ENCODE results near the gene TMEM212. TPM values are rescaled to one million over a fixed set of nuclear protein-coding genes. Genes with fewer than 3 reads are reported as not detected.

Gene TMEM212
- total and polyA plus RNA-seq, 9 of the 15 experiments (the other 6 are each of a cell fraction or from before 2014, with no cell fraction given): not detected

DNA sequence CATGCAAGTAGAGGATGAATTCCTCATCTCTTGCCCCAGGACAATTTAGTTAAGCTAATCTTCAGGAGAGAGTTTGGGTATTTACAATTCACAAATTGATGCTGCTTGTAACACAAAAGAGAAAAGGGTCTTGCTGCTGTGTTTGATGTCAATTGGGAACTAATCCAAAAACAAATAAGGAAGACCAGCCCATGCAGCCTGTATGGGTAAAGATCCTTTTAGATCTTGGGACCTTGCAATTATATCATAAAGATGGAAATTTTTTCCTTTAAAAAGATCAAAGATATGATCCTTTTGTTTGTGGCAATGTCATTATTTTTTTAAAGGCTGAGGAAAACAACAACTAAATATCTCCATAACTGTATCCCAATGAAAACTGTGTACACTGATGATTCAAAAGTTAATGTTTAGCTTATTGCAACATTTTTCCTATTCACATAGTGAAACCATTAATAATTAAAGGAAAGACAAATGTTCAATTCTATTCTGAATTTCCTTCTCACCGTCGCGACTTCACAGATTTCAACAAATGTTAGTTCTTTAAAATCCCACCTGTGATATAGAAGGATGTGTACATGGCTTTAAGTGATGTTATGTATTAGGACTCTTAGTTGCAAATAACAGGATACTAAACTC, 40.2 kb downstream of the TMEM212 start:
- H3K9ac ChIP-seq (ENCODE audit: insufficient read depth in 1 of 2, low read depth in 2 of 2, low read length in 2 of 2): no peak overlapping the region
- CTCF ChIA-PET (ENCODE audit: low intra/inter-chr PET ratio): no interaction called here

DNA sequence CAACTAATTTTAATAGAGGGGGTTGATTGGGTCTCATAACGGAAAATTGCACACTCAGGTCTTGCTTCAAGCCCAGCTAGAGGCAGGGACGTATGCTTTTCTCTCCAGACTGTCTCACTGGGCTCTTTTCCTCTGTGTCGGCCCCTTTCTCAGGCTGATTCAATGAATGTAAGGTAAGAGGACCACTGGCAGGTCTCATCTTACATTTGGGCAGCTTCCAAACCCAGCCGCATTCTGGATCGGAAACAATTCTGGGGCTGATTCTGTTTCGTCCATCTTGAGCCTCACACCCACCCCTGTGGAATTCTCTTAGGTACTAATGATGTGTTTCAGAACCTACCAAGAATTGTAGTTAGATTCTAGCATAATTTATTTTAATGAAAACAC, 40.7 kb downstream of the TMEM212 start:
- Histone ChIP-seq H3K9me1 (ENCODE audit: control insufficient read depth, insufficient read depth, low read length) (no peaks in the 10 kb centered on the region), H3K4me2 (ENCODE audit: insufficient read depth, low read length) (no peak overlapping the region), H4K20me1 (replicated peaks; ENCODE audit: control insufficient read depth, insufficient read depth, low read length) (no peaks in the 10 kb centered on the region), H3K9ac (ENCODE audit: insufficient read depth in 1 of 2, low read depth in 2 of 2, low read length in 2 of 2) (no peak overlapping the region), H2AFZ (ENCODE audit: low read depth, low read length) (no peak overlapping the region), H3K36me3 (ENCODE audit: control insufficient read depth, insufficient read depth, low read length) (no peaks in the 10 kb centered on the region), H3K9me3 (replicated peaks; ENCODE audit: control insufficient read depth, insufficient read depth, low read depth, low read length) (no peaks in the 10 kb centered on the region), H3K79me2 (ENCODE audit: control insufficient read depth, insufficient read depth, low read length) (no peaks in the 10 kb centered on the region), H3K4me1 (replicated peaks in 1 of 2; ENCODE audit: control insufficient read depth in 2 of 2, insufficient read depth in 2 of 2, low read length in 2 of 2) (no peaks in the 10 kb centered on the region), H3K27ac (ENCODE audit: extremely low read depth, low read depth, low read length) (no peak overlapping the region), H3K27me3 (ENCODE audit: control insufficient read depth in 2 of 2, insufficient read depth in 2 of 2, low read length in 2 of 2) (no peaks in the 10 kb centered on the region; a peak in 1 of 5 replicates), H3K4me3 (no peak overlapping the region)
- in situ Hi-C loops (cut with MboI): no loop called here
- WGBS (ENCODE audit: insufficient coverage, low coverage, missing lambda C conversion rate): 9% methylated on average over 6 of the region's 6 CpGs
- ATAC-seq (no peak), FAIRE-seq (no peak), DNase-seq (ENCODE audit: extremely low read depth in 1 of 4, low spot score in 3 of 4) (no peak)
- ChIA-PET POLR2A (no interaction called here), CTCF (ENCODE audit: low intra/inter-chr PET ratio) (no interaction called here)
- intact Hi-C loops (cut with micrococcal nuclease): no loop called here
- BruUV-seq (replicated peaks): no TSS peak
- no peak for TF ChIP-seq CBX5 (IDR thresholded peaks at IDR 0.05; ENCODE audit: borderline replicate concordance, low read depth)
- TF ChIP-seq ELF2 (CRISPR knock-in tag; IDR thresholded peaks at IDR 0.05): no peak
- TF ChIP-seq, protein P1, sequence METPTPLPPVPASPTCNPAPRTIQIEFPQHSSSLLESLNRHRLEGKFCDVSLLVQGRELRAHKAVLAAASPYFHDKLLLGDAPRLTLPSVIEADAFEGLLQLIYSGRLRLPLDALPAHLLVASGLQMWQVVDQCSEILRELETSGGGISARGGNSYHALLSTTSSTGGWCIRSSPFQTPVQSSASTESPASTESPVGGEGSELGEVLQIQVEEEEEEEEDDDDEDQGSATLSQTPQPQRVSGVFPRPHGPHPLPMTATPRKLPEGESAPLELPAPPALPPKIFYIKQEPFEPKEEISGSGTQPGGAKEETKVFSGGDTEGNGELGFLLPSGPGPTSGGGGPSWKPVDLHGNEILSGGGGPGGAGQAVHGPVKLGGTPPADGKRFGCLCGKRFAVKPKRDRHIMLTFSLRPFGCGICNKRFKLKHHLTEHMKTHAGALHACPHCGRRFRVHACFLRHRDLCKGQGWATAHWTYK (CRISPR knock-in tag; IDR thresholded peaks at IDR 0.05): no peak
- no peak for TF ChIP-seq SP1 (CRISPR knock-in tag; IDR thresholded peaks at IDR 0.05)
- no peak for TF ChIP-seq ZNF253 (CRISPR knock-in tag; conservative IDR thresholded peaks at IDR 0.05)
- TF ChIP-seq, protein P2, sequence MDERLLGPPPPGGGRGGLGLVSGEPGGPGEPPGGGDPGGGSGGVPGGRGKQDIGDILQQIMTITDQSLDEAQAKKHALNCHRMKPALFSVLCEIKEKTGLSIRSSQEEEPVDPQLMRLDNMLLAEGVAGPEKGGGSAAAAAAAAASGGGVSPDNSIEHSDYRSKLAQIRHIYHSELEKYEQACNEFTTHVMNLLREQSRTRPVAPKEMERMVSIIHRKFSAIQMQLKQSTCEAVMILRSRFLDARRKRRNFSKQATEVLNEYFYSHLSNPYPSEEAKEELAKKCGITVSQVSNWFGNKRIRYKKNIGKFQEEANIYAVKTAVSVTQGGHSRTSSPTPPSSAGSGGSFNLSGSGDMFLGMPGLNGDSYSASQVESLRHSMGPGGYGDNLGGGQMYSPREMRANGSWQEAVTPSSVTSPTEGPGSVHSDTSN (CRISPR knock-in tag; IDR thresholded peaks at IDR 0.05; ENCODE audit: low read depth): no peak
- TF ChIP-seq, protein P2 (tag; conservative IDR thresholded peaks at IDR 0.05; ENCODE audit: low read depth): no peak

More for the DNA sequence above, 40.2 kb downstream of the TMEM212 start:
- Histone ChIP-seq H3K27me3 (ENCODE audit: control insufficient read depth in 2 of 2, insufficient read depth in 2 of 2, low read length in 2 of 2) (no peaks in the 10 kb centered on the region; a peak in 1 of 5 replicates), H3K4me1 (replicated peaks in 1 of 2; ENCODE audit: control insufficient read depth in 2 of 2, insufficient read depth in 2 of 2, low read length in 2 of 2) (no peaks in the 10 kb centered on the region; a peak in 1 of 5 replicates), H4K20me1 (replicated peaks; ENCODE audit: control insufficient read depth, insufficient read depth, low read length) (no peaks in the 10 kb centered on the region), H3K9me3 (replicated peaks; ENCODE audit: control insufficient read depth, insufficient read depth, low read depth, low read length) (no peaks in the 10 kb centered on the region), H3K79me2 (ENCODE audit: control insufficient read depth, insufficient read depth, low read length) (no peaks in the 10 kb centered on the region), H3K4me2 (ENCODE audit: insufficient read depth, low read length) (no peak overlapping the region), H3K4me3 (no peak overlapping the region), H2AFZ (ENCODE audit: low read depth, low read length) (no peak overlapping the region), H3K9me1 (ENCODE audit: control insufficient read depth, insufficient read depth, low read length) (no peaks in the 10 kb centered on the region), H3K36me3 (ENCODE audit: control insufficient read depth, insufficient read depth, low read length) (no peaks in the 10 kb centered on the region), H3K27ac (ENCODE audit: extremely low read depth, low read depth, low read length) (no peak overlapping the region)
- no peak for ATAC-seq
- BruUV-seq (replicated peaks): no TSS peak
- intact Hi-C loops (cut with micrococcal nuclease): no loop called here
- no peak for FAIRE-seq
- POLR2A ChIA-PET: interaction anchor here (0.6 kb wide), 1 partner anchor 16 kb away, joined by 3 read pairs; no protein-coding TSS in a partner anchor
- in situ Hi-C loops (cut with MboI): no loop called here
- DNase-seq (ENCODE audit: extremely low read depth in 1 of 4, low spot score in 3 of 4): no peak
- WGBS (ENCODE audit: insufficient coverage, low coverage, missing lambda C conversion rate): 97% methylated on average over 3 of the region's 3 CpGs
- TF ChIP-seq XRCC5 (IDR thresholded peaks at IDR 0.05; ENCODE audit: low read depth, low read length): no peak
- TF ChIP-seq HCFC1 (IDR thresholded peaks at IDR 0.05; ENCODE audit: low read depth, low read length): no peak
